Transverse colon (tissue), 3 donors: ENCODE results near the gene GNA15.

Experiments used
- EP300 ChIP-seq: sonication (generic); formaldehyde crosslinking; IDR thresholded peaks from one replicate; pipeline ENCODE4 v1.6.1; 2017; ENCODE audit warnings: antibody characterized with exemption, low read depth
- POLR2A ChIP-seq: fragments of 450-650 bp; IDR thresholded peaks from one replicate; pipeline ENCODE4 v1.6.1; 2016; ENCODE audit warnings: antibody characterized with exemption, mild to moderate bottlenecking, moderate library complexity
- TF ChIP-seq, protein P1 (sequence below), 5 experiments: fragments of 200-600 bp in 3 of 5; fragments of 450-650 bp in 2 of 5; sonication (generic) in 3 of 5; IDR thresholded peaks; 1 replicate in 2 of 5; 2 replicates in 3 of 5; pipeline ENCODE4 v1.5.1; 2016 to 2017; ENCODE audit warnings: antibody characterized with exemption in 5 of 5, inconsistent platforms in 3 of 5, mild to moderate bottlenecking in 2 of 5, moderate library complexity in 1 of 5

- TF ChIP-seq POLR2A (no peak), EP300 (no peak)
- TF ChIP-seq, protein P1, sequence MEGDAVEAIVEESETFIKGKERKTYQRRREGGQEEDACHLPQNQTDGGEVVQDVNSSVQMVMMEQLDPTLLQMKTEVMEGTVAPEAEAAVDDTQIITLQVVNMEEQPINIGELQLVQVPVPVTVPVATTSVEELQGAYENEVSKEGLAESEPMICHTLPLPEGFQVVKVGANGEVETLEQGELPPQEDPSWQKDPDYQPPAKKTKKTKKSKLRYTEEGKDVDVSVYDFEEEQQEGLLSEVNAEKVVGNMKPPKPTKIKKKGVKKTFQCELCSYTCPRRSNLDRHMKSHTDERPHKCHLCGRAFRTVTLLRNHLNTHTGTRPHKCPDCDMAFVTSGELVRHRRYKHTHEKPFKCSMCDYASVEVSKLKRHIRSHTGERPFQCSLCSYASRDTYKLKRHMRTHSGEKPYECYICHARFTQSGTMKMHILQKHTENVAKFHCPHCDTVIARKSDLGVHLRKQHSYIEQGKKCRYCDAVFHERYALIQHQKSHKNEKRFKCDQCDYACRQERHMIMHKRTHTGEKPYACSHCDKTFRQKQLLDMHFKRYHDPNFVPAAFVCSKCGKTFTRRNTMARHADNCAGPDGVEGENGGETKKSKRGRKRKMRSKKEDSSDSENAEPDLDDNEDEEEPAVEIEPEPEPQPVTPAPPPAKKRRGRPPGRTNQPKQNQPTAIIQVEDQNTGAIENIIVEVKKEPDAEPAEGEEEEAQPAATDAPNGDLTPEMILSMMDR (IDR thresholded peaks at IDR 0.05), result no peak
Measured at GRCh38 chr19:3202346-3202745, 66.5 kb downstream of the GNA15 start.
